ENCODE results near the gene ZNF503.

GRCh38 chr10:75408911-75409885 is 7.6 kb upstream of the ZNF503 start:
- TF ChIP-seq CTCF (IDR thresholded peaks at IDR 0.05) (peak in 2 of 6 experiments; percentile 3 to 37), POLR2A (IDR thresholded peaks at IDR 0.05) (peak in 1 of 4 donors; percentile 55)

Data from esophagus squamous epithelium (tissue), 4 donors.